ENCODE data around the gene PRIM2.
"Not testable (repeated sequence)": the region's sequence is repeated elsewhere in the genome, so short reads cannot be mapped to it uniquely, and the experiment has no call there.

The PRIM2 gene

GRCh38 chr6:57474862-57475475, 157.5 kb downstream of the PRIM2 start:
- in situ Hi-C loops (cut with MboI; ENCODE audit: low pct_unique_long_range_greater_than_20kb, low sequenced_read_pairs); DNase-seq: not testable (repeated sequence)

GRCh38 chr6:57475656-57476055, 158.2 kb downstream of the PRIM2 start:
- DNase-seq; in situ Hi-C loops (cut with MboI; ENCODE audit: low pct_unique_long_range_greater_than_20kb, low sequenced_read_pairs): not testable (repeated sequence)

GRCh38 chr6:57480194-57480593, 162.8 kb downstream of the PRIM2 start:
- in situ Hi-C loops (cut with MboI; ENCODE audit: low pct_unique_long_range_greater_than_20kb, low sequenced_read_pairs); DNase-seq: not testable (repeated sequence)

- DNase-seq; in situ Hi-C loops (cut with MboI; ENCODE audit: low pct_unique_long_range_greater_than_20kb, low sequenced_read_pairs): not testable (repeated sequence)
Measured at GRCh38 chr6:57481121-57481520, 163.7 kb downstream of the PRIM2 start.

GRCh38 chr6:57482471-57482870, 165.0 kb downstream of the PRIM2 start:
- in situ Hi-C loops (cut with MboI; ENCODE audit: low pct_unique_long_range_greater_than_20kb, low sequenced_read_pairs), result not testable (repeated sequence)
- peak; percentile 17 for DNase-seq

- DNase-seq; in situ Hi-C loops (cut with MboI; ENCODE audit: low pct_unique_long_range_greater_than_20kb, low sequenced_read_pairs): not testable (repeated sequence)
Measured at GRCh38 chr6:57486494-57487081, 169.2 kb downstream of the PRIM2 start.

GRCh38 chr6:57488551-57488950, 171.1 kb downstream of the PRIM2 start:
- in situ Hi-C loops (cut with MboI; ENCODE audit: low pct_unique_long_range_greater_than_20kb, low sequenced_read_pairs); DNase-seq: not testable (repeated sequence)

GRCh38 chr6:57489887-57490286, 172.5 kb downstream of the PRIM2 start:
- DNase-seq; in situ Hi-C loops (cut with MboI; ENCODE audit: low pct_unique_long_range_greater_than_20kb, low sequenced_read_pairs): not testable (repeated sequence)

- DNase-seq; in situ Hi-C loops (cut with MboI; ENCODE audit: low pct_unique_long_range_greater_than_20kb, low sequenced_read_pairs): not testable (repeated sequence)
Measured at GRCh38 chr6:57491795-57492194, 174.4 kb downstream of the PRIM2 start.

GRCh38 chr6:57496251-57496650, 178.8 kb downstream of the PRIM2 start:
- in situ Hi-C loops (cut with MboI; ENCODE audit: low pct_unique_long_range_greater_than_20kb, low sequenced_read_pairs); DNase-seq: not testable (repeated sequence)

GRCh38 chr6:57500368-57501021, 183.1 kb downstream of the PRIM2 start:
- in situ Hi-C loops (cut with MboI; ENCODE audit: low pct_unique_long_range_greater_than_20kb, low sequenced_read_pairs); DNase-seq: not testable (repeated sequence)

- DNase-seq; in situ Hi-C loops (cut with MboI; ENCODE audit: low pct_unique_long_range_greater_than_20kb, low sequenced_read_pairs): not testable (repeated sequence)
Measured at GRCh38 chr6:57502387-57502786, 185.0 kb downstream of the PRIM2 start.

- DNase-seq; in situ Hi-C loops (cut with MboI; ENCODE audit: low pct_unique_long_range_greater_than_20kb, low sequenced_read_pairs): not testable (repeated sequence)
Measured at GRCh38 chr6:57505251-57505650, 187.8 kb downstream of the PRIM2 start.

GRCh38 chr6:57510390-57510789, 193.0 kb downstream of the PRIM2 start:
- in situ Hi-C loops (cut with MboI; ENCODE audit: low pct_unique_long_range_greater_than_20kb, low sequenced_read_pairs); DNase-seq: not testable (repeated sequence)

GRCh38 chr6:57515171-57515570, 197.7 kb downstream of the PRIM2 start:
- in situ Hi-C loops (cut with MboI; ENCODE audit: low pct_unique_long_range_greater_than_20kb, low sequenced_read_pairs); DNase-seq: not testable (repeated sequence)

GRCh38 chr6:57515845-57516244, 198.4 kb downstream of the PRIM2 start:
- in situ Hi-C loops (cut with MboI; ENCODE audit: low pct_unique_long_range_greater_than_20kb, low sequenced_read_pairs); DNase-seq: not testable (repeated sequence)

- in situ Hi-C loops (cut with MboI; ENCODE audit: low pct_unique_long_range_greater_than_20kb, low sequenced_read_pairs); DNase-seq: not testable (repeated sequence)
Measured at GRCh38 chr6:57516776-57517175, 199.3 kb downstream of the PRIM2 start.

GRCh38 chr6:57519198-57519597, 201.8 kb downstream of the PRIM2 start:
- in situ Hi-C loops (cut with MboI; ENCODE audit: low pct_unique_long_range_greater_than_20kb, low sequenced_read_pairs), result not testable (repeated sequence)

GRCh38 chr6:57521085-57521484, 203.7 kb downstream of the PRIM2 start:
- peak; percentile 16 for DNase-seq
- in situ Hi-C loops (cut with MboI; ENCODE audit: low pct_unique_long_range_greater_than_20kb, low sequenced_read_pairs), result not testable (repeated sequence)

More at GRCh38 chr6:57519198-57519597, 201.8 kb downstream of the PRIM2 start:
- DNase-seq, result not testable (repeated sequence)

- in situ Hi-C loops (cut with MboI; ENCODE audit: low pct_unique_long_range_greater_than_20kb, low sequenced_read_pairs); DNase-seq: not testable (repeated sequence)
Measured at GRCh38 chr6:57523221-57523620, 205.8 kb downstream of the PRIM2 start.

Data from KBM-7 (cell line).